HG02884 (cell line): ENCODE results near the gene NDUFB5.

Experiments used
- ATAC-seq: cut with Tn5 transposase; IDR thresholded peaks from one replicate; pipeline ENCODE4 v1.9.1; 2021; ENCODE audit warnings: mild to moderate bottlenecking, moderate library complexity; ENCODE audit not compliant: unreplicated experiment

The NDUFB5 gene

GRCh38 chr3:179676081-179676480 lies 71.5 kb downstream of the NDUFB5 start:
- ATAC-seq: no peak
